GM12801 (cell line): ENCODE data around the gene RNF13.

Source experiments
- TF ChIP-seq, protein P1 (sequence below): IDR thresholded peaks from one replicate; pipeline ENCODE4 v1.5.1; 2011; ENCODE audit warnings: control low read depth; ENCODE audit not compliant: insufficient read length; ENCODE audit errors: extremely low read depth

The RNF13 gene, protein sequence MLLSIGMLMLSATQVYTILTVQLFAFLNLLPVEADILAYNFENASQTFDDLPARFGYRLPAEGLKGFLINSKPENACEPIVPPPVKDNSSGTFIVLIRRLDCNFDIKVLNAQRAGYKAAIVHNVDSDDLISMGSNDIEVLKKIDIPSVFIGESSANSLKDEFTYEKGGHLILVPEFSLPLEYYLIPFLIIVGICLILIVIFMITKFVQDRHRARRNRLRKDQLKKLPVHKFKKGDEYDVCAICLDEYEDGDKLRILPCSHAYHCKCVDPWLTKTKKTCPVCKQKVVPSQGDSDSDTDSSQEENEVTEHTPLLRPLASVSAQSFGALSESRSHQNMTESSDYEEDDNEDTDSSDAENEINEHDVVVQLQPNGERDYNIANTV

DNA sequence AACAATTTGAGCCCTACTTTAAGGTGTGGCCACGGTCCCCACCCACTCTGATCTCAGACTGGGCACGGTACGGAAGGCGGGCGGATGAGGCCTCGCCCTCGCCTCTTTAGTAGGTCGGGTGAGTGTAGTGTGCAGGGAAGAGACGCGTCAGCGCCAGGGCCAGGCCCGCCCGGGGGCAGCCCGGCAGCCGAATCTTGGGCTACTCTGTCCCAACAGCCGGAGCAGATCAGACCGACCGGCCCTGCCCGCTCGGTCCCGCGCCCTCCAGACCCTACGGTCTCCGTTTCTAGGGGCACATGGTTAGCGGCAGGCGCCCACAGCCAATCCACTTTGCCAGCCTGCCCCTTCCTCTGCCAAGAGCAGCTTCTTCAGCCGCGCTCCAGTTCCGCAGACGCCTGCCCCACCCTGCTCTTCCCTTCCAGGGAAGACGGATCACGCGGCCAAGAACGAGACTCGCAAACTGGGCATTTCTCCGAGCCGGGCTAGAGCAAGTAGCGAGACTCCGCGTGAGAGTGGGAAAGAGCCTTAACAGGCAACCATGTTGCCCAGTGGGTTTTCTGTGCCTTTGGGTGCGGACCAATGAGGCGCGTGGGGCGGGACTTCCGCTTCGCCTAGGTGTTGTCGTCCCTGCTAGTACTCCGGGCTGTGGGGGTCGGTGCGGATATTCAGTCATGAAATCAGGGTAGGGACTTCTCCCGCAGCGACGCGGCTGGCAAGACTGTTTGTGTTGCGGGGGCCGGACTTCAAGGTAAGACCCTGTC lies at the start of gene RNF13:
Gene RNF13, plus strand, starts transcription at position 610 of the 761 bp plus-strand sequence. CDS start 32,812 bp downstream, outside the sequence.
- TF ChIP-seq, protein P1, sequence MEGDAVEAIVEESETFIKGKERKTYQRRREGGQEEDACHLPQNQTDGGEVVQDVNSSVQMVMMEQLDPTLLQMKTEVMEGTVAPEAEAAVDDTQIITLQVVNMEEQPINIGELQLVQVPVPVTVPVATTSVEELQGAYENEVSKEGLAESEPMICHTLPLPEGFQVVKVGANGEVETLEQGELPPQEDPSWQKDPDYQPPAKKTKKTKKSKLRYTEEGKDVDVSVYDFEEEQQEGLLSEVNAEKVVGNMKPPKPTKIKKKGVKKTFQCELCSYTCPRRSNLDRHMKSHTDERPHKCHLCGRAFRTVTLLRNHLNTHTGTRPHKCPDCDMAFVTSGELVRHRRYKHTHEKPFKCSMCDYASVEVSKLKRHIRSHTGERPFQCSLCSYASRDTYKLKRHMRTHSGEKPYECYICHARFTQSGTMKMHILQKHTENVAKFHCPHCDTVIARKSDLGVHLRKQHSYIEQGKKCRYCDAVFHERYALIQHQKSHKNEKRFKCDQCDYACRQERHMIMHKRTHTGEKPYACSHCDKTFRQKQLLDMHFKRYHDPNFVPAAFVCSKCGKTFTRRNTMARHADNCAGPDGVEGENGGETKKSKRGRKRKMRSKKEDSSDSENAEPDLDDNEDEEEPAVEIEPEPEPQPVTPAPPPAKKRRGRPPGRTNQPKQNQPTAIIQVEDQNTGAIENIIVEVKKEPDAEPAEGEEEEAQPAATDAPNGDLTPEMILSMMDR: no peak

DNA sequence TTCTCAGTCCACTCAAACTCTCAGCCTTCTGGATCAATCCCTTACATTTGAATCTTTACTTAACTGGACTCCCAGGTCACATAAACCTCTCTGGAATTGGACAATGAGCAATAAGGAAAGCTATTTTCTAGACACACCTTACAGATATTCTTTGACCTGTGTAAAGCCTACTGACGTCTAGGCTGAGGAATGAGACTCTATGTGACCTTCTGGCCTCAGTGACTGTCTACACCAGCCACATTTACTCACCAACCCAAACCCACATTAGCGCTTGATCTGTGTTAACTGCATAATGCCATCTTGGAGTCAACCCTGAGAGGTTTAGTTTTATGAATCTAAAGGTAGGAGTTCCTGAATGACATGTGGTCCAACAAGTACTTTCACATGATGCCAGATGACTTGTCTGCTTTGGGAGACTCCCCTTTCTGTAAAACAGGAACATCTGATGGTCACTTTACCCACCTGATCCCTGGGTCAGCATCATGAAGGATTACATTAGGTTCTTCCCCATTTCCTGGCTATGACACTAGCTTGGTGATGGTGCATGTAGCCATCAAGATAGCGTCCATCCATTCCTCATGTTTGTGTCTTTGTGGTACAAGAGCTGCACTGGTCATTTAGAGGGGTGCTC lies 49.3 kb upstream of the RNF13 start:
- TF ChIP-seq, protein P1: no peak

DNA sequence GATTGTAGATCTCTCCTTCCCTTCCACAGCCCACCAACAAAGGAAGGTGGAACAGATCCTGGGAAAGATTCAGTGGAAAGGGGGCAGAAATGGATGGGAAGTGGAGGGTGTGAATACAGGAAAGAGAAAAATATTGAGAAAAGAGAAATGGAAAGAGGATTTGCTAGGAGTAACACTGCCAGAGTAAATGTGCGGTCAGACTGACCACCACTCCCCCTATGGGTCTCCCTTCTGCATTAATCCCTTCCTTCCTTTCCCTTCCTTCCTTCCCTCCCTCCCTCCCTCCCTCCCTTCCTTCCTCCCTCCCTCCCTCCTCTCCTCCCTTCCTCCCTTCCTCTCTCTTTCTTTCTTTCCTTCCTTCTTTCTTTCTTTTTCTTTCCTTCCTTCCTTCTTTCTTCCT lies 48.7 kb upstream of the RNF13 start:
- TF ChIP-seq, protein P1: no peak

DNA sequence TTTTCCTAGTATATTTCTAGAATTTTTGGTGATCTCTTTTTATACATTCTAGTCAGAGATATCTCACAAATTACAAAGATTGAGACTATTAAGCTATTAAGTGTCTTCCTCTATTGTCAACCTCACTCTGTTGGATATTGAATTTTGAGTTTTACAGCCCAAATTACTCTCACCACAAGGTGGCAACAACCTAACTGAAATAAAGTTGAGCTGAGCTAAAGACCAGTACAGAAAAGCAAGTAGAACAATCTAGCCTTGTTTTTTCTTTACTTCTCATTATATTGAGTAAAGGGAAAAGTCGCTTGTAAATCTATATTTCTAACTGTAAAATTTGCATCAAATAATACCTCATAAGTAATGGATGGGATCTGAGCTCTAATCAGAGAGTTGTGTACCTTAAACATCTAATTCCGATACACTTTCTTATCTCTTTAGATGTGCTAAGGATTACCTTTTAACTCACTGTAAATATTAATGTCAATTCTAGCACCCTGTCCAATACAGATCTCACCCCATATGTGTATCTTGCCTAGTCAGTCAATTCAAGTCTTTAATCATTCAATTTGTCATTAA lies 47.2 kb upstream of the RNF13 start:
- TF ChIP-seq, protein P1: no peak

DNA sequence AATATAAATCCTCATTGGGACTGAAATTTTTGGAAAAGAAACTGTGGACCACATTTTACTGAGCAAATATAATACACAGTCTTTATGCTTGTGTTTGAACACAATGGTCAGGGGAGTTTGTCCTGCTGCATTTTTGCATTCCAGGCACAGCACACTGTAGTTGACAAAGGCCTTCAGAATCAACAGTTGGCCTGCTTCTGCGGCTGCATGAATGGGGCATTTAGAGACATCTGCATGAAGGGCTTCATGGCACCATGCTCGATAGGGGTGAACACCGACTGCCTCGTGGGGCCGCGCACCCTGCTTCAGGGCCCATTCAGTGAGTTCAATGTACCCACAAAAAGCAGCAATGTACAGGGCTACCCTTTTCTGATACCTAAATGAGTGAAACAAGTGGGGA lies 45.3 kb upstream of the RNF13 start:
- TF ChIP-seq, protein P1: no peak

DNA sequence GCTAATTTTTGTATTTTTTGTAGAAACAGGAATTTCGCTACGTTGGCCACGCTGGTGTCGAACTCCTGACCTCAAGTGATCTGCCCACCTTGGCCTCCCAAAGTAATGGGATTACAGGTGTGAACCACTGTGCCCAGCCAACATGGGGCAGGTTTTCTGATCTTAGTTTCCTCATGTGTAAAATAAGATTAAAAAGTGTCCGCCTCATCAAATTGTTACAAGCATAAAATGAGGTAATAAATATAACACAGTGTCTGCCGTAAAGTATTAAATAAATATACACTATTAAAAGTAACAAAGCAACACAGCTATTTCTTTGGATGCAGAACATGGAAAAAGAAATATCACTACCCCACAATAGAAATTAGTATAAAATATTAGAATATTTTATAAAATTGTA lies 44.3 kb upstream of the RNF13 start:
- TF ChIP-seq, protein P1: no peak

DNA sequence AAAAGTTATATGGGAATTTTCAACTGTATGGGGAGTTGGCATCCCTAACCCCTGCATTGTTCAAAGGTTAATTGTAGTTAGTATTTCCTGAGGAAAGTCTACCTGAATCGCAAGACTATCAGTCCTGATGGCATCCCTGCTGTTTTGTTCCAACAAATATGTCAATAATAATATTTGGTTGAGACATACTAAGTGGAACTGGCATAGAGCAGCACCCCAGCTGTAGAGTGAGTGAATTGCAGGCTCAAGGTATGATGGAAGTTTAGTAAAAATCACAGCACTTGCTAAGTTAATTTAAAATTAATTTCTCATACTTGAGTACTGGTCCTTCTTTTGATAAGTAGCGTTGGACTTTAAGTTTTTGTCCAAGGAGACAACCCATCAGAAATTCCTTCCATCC lies 42.8 kb upstream of the RNF13 start:
- TF ChIP-seq, protein P1: no peak
